IPS-15b (cell line): ENCODE data around the gene PACSIN1.
A peak's percentile ranks its signal among the peaks of the same experiment; 100 is the strongest.
"Not testable (repeated sequence)": the region's sequence is repeated elsewhere in the genome, so short reads cannot be mapped to it uniquely, and the experiment has no call there.

Experiments
- H3K27me3 ChIP-seq: one replicate; pipeline ENCODE4 v1.6.1; 2013; ENCODE audit warnings: low read length; ENCODE audit not compliant: control insufficient read depth, insufficient read depth
- H3K36me3 ChIP-seq: one replicate; pipeline ENCODE4 v1.6.1; 2013; ENCODE audit warnings: low read length; ENCODE audit not compliant: control insufficient read depth, insufficient read depth
- H3K4me1 ChIP-seq: one replicate; pipeline ENCODE4 v1.6.1; 2013; ENCODE audit warnings: mild to moderate bottlenecking, low read length; ENCODE audit not compliant: control insufficient read depth, insufficient read depth
- H3K4me3 ChIP-seq: one replicate; pipeline ENCODE4 v1.5.1; 2013; ENCODE audit warnings: low read depth, low read length
- H3K9ac ChIP-seq: one replicate; pipeline ENCODE4 v1.6.1; 2013; ENCODE audit warnings: low read depth, mild to moderate bottlenecking, low read length
- H3K9me3 ChIP-seq: one replicate; pipeline ENCODE4 v1.6.1; 2013; ENCODE audit warnings: mild to moderate bottlenecking, low read length; ENCODE audit not compliant: control insufficient read depth, insufficient read depth

Gene PACSIN1

GRCh38 chr6:34475238-34475682, 9.4 kb downstream of the PACSIN1 start:
- Histone ChIP-seq H3K4me3 (no peak overlapping the region), H3K9ac (no peak overlapping the region), H3K9me3 (no peaks in the 10 kb centered on the region), H3K4me1 (no peaks in the 10 kb centered on the region), H3K36me3 (no peaks in the 10 kb centered on the region), H3K27me3 (no peaks in the 10 kb centered on the region)

GRCh38 chr6:34475767-34476328, 10.0 kb downstream of the PACSIN1 start:
- Histone ChIP-seq H3K9me3 (no peaks in the 10 kb centered on the region), H3K4me1 (no peaks in the 10 kb centered on the region), H3K9ac (no peak overlapping the region), H3K27me3 (no peaks in the 10 kb centered on the region), H3K36me3 (no peaks in the 10 kb centered on the region), H3K4me3 (no peak overlapping the region)

GRCh38 chr6:34476447-34476846, 10.6 kb downstream of the PACSIN1 start:
- Histone ChIP-seq H3K4me3 (no peak overlapping the region), H3K9ac (no peak overlapping the region), H3K9me3 (no peaks in the 10 kb centered on the region), H3K27me3 (no peaks in the 10 kb centered on the region), H3K4me1 (no peaks in the 10 kb centered on the region), H3K36me3 (no peaks in the 10 kb centered on the region)

GRCh38 chr6:34476921-34477320, 11.0 kb downstream of the PACSIN1 start:
- no peaks in the 10 kb centered on the region for H3K36me3 ChIP-seq
- H3K27me3 ChIP-seq, result no peaks in the 10 kb centered on the region
- H3K4me1 ChIP-seq, result no peaks in the 10 kb centered on the region
- H3K4me3 ChIP-seq, result no peak overlapping the region
- no peaks in the 10 kb centered on the region for H3K9me3 ChIP-seq
- H3K9ac ChIP-seq, result no peak overlapping the region

- Histone ChIP-seq H3K36me3 (no peaks in the 10 kb centered on the region), H3K9ac (no peak overlapping the region), H3K4me1 (no peaks in the 10 kb centered on the region), H3K4me3 (no peak overlapping the region), H3K9me3 (no peaks in the 10 kb centered on the region), H3K27me3 (no peaks in the 10 kb centered on the region)
Observed at GRCh38 chr6:34478796-34479195, 12.9 kb downstream of the PACSIN1 start.

GRCh38 chr6:34483781-34484180, 17.9 kb downstream of the PACSIN1 start:
- H3K27me3 ChIP-seq, result not testable (repeated sequence)

GRCh38 chr6:34484391-34484790, 18.5 kb downstream of the PACSIN1 start:
- Histone ChIP-seq H3K4me3 (no peak overlapping the region), H3K27me3 (no peaks in the 10 kb centered on the region), H3K9me3 (no peaks in the 10 kb centered on the region), H3K36me3 (no peaks in the 10 kb centered on the region), H3K9ac (no peak overlapping the region), H3K4me1 (no peaks in the 10 kb centered on the region)

More at GRCh38 chr6:34483781-34484180, 17.9 kb downstream of the PACSIN1 start:
- not testable (repeated sequence) for H3K9me3 ChIP-seq, H3K4me3 ChIP-seq, H3K36me3 ChIP-seq, H3K9ac ChIP-seq, H3K4me1 ChIP-seq

GRCh38 chr6:34484899-34485298, 19.0 kb downstream of the PACSIN1 start:
- Histone ChIP-seq H3K36me3 (no peaks in the 10 kb centered on the region), H3K9ac (peak overlapping the region; percentile 37), H3K4me3 (no peak overlapping the region), H3K4me1 (no peaks in the 10 kb centered on the region), H3K9me3 (no peaks in the 10 kb centered on the region), H3K27me3 (no peaks in the 10 kb centered on the region)

- Histone ChIP-seq H3K9me3 (no peaks in the 10 kb centered on the region), H3K4me3 (no peak overlapping the region), H3K9ac (peak overlapping the region; percentile 37), H3K36me3 (no peaks in the 10 kb centered on the region), H3K27me3 (no peaks in the 10 kb centered on the region), H3K4me1 (no peaks in the 10 kb centered on the region)
Observed at GRCh38 chr6:34485321-34486060, 19.6 kb downstream of the PACSIN1 start.

- H3K9me3 ChIP-seq, result no peaks in the 10 kb centered on the region
- no peak overlapping the region for H3K9ac ChIP-seq
- H3K4me1 ChIP-seq, result no peaks in the 10 kb centered on the region
- no peaks in the 10 kb centered on the region for H3K27me3 ChIP-seq
- H3K4me3 ChIP-seq, result no peak overlapping the region
- no peaks in the 10 kb centered on the region for H3K36me3 ChIP-seq
Observed at GRCh38 chr6:34486106-34486740, 20.3 kb downstream of the PACSIN1 start.

- not testable (repeated sequence) for H3K9ac ChIP-seq, H3K9me3 ChIP-seq, H3K27me3 ChIP-seq, H3K36me3 ChIP-seq, H3K4me1 ChIP-seq, H3K4me3 ChIP-seq
Observed at GRCh38 chr6:34486886-34487285, 21.0 kb downstream of the PACSIN1 start.

- Histone ChIP-seq H3K27me3 (no peaks in the 10 kb centered on the region), H3K9ac (no peak overlapping the region), H3K4me3 (no peak overlapping the region), H3K4me1 (no peaks in the 10 kb centered on the region), H3K36me3 (no peaks in the 10 kb centered on the region), H3K9me3 (no peaks in the 10 kb centered on the region)
Observed at GRCh38 chr6:34487536-34487935, 21.7 kb downstream of the PACSIN1 start.
